GM12801 (cell line): Measurements from ENCODE around the gene ADAT1.

ENCODE experiments used
- CTCF ChIP-seq: IDR thresholded peaks from one replicate; pipeline ENCODE4 v1.5.1; 2011; ENCODE audit warnings: control low read depth; ENCODE audit not compliant: insufficient read length; ENCODE audit errors: extremely low read depth

ADAT1 gene

GRCh38 chr16:75620326-75621169 lies 2.5 kb downstream of the ADAT1 start:
- no peak for TF ChIP-seq CTCF

- TF ChIP-seq CTCF = no peak
These were observed 4.3 kb downstream of the ADAT1 start for GRCh38 chr16:75618780-75619179.

- TF ChIP-seq CTCF = no peak
These were observed 6.0 kb downstream of the ADAT1 start for GRCh38 chr16:75617121-75617520.

- no peak for TF ChIP-seq CTCF
These were observed 6.5 kb downstream of the ADAT1 start for GRCh38 chr16:75616521-75617010.

GRCh38 chr16:75615619-75616018 lies 7.5 kb downstream of the ADAT1 start:
- TF ChIP-seq CTCF = no peak

GRCh38 chr16:75614066-75614897 lies 8.8 kb downstream of the ADAT1 start:
- TF ChIP-seq CTCF = no peak

- TF ChIP-seq CTCF = no peak
These were observed 16.6 kb downstream of the ADAT1 start for GRCh38 chr16:75606507-75606906.
